Pons (tissue), 1 donor: ENCODE data around the gene SLC2A6.

Experiments used
- DNase-seq: peaks from one replicate; pipeline ENCODE4 v3.0.0-alpha.2; 2016; ENCODE audit warnings: low spot score

Gene SLC2A6

DNA sequence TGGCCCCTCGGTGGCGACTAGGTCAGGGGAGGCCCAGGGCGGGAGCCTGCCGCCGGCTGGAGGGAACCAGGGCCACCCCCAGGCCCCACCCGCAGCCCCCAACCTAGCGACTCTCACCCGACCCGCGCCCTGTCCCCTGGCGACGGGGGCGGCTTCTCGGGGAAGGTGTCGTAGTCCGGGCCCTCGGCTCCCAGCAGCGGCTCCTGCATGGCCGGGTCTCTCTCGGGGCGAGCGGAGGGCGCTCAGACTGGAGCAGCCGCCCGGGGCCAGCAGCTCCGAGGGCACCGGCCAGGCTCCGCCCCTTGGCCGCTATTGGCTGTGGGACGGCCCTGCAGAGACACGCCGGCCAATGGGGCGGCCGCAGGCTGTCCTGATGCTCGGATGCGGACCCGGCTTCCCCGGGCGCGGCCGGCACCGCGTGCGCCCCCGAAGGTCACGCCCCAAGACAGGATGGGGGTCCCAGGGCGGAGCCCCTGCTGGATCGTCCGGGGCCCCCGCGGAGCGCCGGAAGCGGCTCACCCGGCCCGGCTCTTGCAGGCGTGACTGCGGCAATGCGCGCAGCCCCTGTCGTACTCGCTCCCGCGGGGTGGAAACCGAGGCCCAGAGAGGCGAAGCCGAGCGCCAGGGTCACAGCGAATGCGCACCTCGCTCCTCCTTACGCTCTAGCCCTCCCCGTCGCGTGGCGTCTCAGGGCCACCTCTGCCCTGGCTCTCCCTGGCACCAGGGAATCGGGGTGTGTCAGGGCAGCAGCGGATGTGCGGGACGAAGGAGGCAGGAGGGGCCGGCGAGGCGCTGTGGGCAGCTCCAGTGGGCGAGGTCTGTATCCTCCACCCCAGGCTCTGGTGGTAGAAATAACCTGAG is at the start of gene SLC2A6:
TSS of gene SLC2A6 (minus strand) at position 249 of the 861 bp plus-strand sequence. CDS start at position 209, 40 bp downstream.
- peak; percentile 84 for DNase-seq

DNA sequence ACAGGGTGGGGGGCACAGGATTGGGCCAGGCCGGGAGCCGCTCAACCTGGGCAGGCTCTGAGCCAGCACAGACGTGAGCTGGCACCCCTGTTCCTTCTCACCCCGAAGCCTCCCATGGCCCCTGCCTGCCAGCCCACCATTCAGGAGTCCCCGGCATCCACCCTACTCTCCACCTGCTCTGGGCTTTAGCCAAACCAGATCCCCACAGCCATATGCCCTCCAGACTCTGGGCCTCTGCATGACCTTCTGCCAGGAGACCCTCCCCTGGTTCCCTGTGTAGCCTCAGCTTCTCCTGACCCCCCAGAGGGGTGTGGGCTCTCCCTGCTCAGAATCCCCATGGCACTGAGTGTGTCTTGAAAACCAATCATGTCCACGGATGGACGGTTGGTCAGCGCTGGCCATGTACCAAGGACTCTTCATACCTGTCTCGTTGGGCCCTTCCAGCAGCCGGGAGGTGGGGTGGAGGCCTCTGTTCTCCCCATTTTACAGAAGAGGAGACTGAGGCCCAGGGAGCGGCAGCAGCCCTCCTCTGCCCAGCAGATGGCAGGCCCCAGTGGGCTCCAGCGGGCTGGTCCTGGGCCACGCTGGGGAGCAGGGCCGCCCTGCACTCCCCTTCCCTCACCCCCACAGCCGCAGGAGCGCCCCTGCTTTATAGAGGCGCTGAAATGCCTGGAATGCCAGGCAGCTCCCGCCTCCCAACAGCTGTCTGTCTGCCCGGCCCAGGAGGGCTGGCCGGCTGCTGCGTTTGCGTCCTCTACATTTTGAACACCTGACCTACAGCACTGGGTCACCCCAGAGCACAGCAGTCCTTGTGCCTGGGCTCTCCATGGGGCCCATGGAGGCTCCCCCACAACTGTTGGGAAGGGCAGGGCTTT is 49.3 kb upstream of the SLC2A6 start:
- DNase-seq = no peak

DNA sequence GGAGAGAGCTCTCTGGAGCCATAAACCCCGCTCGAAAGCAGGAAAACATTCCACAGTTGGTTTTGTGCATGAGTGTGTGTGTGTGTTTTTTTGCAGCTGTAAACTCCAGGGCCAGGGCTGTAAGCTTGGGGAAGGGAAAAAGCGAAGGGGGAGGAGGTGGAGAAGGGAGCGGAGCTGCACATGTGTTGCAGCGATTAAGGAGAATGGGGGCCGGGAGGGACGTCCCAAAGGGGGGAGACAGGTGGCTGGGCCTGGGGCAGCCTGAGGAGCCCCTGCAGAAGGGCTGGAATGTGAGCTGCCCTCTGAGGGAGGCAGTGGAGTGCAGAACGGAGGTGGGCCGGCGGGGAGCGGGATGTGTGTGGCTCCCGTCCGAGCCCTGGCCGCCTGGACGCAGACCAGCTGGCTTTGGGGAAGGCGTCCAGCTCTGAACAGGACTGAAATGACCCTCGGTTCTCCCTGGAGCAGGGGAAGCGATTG is 48.6 kb upstream of the SLC2A6 start:
- no peak for DNase-seq

GRCh38 chr9:133526721-133527321 is 47.9 kb upstream of the SLC2A6 start:
- DNase-seq = peak; percentile 91

DNA sequence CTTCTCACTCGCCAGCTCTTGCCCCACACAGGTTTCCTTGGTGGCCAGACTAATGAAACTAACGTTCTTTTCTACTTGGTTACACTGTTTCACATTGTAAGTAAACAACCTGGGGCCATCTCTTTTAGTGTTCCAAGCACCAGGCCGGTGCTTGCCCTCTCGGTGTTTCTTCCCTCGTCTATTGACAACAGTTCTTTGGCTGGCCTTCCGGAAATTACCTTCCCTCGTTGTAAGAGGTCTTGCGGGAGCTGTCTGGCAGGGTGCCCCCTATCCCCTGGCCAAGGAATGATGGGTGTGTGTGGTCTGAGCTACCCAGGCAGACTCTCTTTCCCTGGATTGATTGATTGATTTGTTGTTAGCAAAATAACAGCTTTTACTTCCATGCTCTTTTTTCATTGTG is 46.8 kb upstream of the SLC2A6 start:
- no peak for DNase-seq

- DNase-seq = no peak
Observed at GRCh38 chr9:133524679-133525228, 45.9 kb upstream of the SLC2A6 start, which contains the start of gene MYMK. Gene MYMK, minus strand, starts transcription at chr9:133524959. Its CDS starts 115 bp downstream, at chr9:133524844.

GRCh38 chr9:133524146-133524545 is 45.2 kb upstream of the SLC2A6 start:
- no peak for DNase-seq

GRCh38 chr9:133523106-133523505 is 44.2 kb upstream of the SLC2A6 start:
- no peak for DNase-seq

DNA sequence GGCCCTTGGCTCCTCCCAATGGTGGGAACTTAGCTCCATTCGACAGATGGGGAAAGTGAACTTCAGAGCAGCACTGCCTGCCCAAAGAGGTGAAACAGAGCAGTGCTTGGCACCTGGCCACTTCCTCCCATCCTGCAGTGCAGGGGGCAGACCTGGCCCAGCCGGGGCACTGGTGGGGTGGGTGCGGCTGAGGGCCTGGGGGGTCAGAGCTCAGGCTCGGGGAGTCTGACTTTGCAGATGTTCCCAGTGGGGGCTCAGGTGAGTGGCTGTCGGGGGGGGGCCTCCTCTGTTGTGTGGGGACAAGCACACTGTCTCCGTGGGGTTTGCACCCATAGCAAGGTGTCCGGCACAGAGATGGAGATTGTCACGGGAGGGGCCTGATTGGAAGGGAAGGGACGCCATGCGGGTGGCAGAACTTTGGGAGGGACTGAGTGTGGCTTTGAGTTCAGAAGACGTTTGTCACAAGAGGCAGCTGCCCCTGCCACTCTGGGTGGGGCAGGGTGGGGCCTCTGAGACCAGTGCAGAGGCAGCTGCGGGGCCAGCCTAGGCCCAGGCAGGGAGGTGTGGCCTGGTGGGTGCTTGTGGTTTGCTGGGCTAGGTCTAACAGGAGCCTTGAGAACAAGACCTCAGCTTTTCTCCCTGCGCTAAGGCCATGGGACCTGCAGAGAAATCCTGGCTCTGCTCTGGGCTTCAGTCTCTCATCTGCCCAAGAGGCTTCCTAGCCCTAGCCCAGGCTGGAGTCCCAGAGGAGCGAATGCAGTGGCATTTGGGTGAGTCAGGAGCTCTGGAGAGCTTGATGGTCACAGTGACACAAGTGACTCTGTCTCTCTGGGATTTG is 43.4 kb upstream of the SLC2A6 start:
- no peak for DNase-seq

DNA sequence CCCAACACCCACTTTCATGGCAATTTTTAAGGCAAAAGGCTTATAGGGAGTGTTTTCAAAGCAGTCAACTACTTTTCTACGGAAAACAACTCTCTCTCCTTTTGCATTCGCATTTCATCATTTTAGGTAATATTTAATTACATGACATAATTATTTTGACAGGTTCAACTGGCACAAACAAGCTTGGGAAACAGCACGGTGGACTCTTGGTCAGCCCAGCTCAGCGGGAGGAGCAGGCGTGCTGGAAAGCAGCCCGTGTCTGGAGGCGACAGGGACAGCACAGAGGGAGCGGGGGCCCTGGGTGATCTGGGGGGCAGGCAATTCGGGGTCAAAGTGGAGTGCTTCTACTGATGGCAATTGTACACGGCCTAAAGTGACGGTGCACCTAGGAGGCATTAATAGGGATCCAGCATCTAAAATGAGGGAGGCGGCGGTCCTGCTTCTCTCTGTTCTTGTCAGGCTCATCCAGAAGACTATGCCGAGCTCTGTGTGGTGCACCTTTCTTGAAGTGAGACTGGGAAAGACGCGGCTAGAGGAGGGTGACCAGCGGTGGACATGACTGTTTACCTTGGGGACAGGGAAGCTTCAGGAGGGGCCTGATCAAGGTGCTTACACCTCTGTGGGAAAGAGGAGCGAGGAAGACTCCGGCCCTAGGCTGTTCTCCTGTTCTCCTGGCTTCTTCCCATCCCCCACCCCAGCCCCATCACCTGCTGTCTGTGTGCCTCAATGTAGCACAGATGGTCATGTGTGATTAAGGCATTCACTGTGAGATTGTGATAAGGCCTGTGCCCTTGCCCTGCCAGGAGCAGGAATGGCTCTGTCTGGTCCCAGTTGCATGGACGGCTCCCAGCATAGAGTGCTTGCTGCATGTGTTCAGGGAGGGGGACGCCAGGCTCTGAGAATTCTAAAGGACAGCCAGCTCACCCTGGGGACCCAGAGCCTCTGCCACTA is 42.5 kb upstream of the SLC2A6 start:
- peak; percentile 82 for DNase-seq

GRCh38 chr9:133520121-133520835 is 41.4 kb upstream of the SLC2A6 start:
- DNase-seq = no peak

DNA sequence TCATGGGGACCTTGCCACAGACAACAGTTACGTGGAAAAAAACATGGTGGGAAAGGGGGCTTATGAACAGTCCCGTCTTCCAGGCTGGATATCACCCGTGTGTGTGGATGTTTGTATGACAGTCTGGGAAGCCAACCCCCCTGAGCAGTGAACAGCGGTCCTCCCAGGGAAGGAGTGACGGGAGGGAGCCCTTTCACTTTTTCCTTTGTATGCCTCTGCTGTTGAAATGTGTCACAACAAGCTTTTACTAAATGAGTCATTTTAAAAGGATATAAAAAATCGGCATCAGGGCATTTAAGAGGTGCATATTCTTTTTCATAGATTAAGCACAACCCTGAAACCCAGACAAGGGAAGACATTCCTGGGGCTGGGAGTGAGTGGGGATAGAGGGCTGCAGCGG is 40.8 kb upstream of the SLC2A6 start:
- no peak for DNase-seq

- DNase-seq = no peak
Observed at GRCh38 chr9:133518706-133519449, 40.0 kb upstream of the SLC2A6 start.

- no peak for DNase-seq
Observed at GRCh38 chr9:133518200-133518599, 39.3 kb upstream of the SLC2A6 start.

DNA sequence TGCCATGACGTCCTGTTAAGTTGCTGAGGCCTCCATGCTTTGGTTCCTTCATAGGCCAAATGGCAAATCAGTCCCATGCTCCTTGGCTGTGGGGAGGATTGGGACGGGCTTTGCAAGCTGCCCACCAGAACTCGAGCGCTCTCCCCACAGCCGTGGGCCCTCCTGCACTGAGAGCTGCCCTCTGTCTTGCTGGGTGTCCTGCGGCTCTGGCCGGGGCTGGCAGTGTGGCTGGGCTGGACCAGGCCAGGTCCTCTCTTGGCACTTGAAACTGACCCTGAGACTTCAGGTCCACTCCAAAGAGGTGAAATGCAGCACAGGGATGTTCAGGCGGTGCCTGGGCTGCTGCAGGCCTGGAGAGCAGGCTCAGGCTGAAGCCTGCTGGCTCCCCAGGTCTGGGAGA is 38.8 kb upstream of the SLC2A6 start:
- DNase-seq = no peak

DNA sequence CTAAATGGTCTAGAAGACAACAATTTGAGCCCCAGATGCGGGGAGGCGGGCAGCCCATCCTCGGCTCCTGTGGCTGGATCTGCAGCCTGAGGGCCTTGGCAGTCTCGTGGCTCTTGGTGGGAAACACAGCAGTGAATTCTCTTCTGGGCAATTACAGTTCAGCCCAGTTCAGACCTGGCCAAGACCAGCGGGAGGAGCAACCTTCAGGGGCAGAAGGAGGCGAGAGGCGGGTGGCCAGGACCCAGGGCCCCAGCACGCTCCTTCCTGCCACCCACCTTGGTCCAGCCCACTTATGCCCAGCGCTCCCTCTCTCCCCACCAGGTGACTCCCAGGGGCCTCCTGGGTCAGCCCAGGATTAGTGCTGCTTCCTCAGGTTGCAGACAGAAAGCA is 38.1 kb upstream of the SLC2A6 start:
- no peak for DNase-seq

DNA sequence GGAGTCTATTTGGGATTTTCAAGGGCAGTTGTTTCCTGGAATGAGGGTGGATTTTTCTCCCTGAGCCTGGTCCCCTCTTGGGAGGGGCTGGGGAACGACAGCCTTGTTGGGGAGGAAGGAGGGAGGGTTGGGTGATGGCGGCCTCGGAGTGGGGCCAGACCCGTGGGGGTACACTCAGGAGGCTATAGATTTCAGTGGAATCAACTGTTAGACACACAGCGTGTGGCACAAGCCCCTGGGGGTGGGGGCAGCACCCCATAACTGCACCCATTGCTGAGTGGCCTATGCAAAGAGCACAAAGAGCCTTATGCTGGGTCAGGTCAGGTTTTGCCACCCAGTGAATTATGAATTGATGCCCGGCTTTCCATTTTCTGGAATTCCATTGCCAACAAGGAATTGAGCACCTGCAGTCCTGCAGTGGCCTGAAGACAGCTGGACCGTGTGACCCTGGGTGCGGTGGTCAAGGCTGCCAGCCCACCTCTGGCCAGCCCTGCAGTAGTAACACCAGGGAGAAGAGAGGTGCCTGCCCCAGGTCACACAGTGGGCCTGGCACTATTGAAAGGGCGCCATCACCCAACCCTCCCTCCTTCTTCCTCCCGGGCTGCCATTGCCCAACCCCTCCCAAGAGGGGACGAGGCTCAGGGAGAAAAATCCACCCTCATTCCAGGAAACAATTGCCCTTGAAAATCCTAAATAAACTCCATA is 37.5 kb upstream of the SLC2A6 start:
- no peak for DNase-seq
